Left lobe of liver (tissue), 2 donors: ENCODE data around the gene FBN2. TPM values are rescaled to one million over a fixed set of nuclear protein-coding genes. Genes with fewer than 3 reads are reported as not detected.

Source experiments
- ATAC-seq: fragments of 200-7000 bp; cut with Tn5 transposase; one replicate; pipeline ENCODE4 v1.9.1; 2020; ENCODE audit warnings: mild to moderate bottlenecking, moderate library complexity
- DNase-seq: peaks from one replicate; pipeline ENCODE4 v3.0.0-alpha.2; 2020; ENCODE audit warnings: low spot score
- total RNA-seq: library from RNA; stranded (reverse); gene quantifications from one replicate; pipeline ENCODE4 v1.2.1, GENCODE V29; 2021
- donor health status: DM: no; HTN: no; CAD: no; lungs with moderate emphysema.
- donor health status: DM: no; HTN: yes; CAD: no.

Gene FBN2
- 0.73 TPM for total RNA-seq

DNA sequence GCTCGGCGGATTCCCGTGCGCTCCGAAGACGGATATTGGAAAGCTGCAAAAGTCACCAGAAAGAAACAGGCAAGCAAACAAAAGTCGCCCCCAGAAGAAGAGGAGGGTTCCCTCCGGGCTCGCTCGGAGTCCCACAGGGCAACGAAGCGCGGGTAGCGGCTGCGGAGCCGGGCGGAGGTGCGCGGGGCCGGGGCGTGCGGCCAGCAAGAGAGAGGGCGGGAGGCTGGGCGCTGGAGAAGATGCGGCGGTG lies at the start of gene FBN2:
TSS of gene FBN2 (minus strand) at position 246 of the 250 bp plus-strand sequence. CDS start 642 bp downstream, outside the sequence.
- ATAC-seq, result no peak
- DNase-seq, result no peak

DNA sequence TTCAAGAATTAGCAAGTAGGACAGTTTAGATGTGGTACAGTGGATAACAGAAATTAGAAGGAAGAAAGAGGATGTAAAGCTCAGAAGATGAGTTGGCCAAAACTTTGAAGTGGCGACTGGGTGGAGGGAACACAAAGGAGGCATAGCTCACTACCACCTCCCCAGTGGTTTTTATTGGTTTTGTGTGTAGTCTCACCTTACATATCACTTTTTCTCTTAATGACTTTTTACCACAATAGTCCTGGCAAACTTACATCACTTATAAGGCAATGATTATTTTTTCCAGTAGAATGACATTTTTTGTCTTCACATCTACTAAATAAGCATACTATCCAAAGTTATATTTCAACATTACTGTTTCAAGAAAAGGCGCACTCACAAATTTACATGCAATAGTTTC lies 49.2 kb upstream of the FBN2 start:
- no peak for ATAC-seq

DNA sequence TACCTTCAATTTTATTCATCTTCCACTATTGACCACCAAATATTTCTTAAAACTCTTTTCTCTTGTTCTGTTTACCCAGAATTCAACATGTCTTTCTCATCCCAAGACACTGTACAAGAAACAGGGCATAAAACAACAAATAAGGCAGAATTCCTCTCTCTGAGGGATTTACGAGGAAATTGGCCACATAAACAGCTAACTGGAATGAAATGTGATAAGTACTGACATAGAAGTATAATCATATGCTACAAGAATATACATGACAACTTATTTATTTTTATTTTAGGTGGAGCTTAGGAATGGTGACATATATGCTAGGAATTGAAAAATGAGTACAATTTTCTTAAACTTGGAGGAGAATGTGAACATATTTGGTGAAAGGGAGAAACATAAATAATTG lies 48.8 kb upstream of the FBN2 start:
- ATAC-seq, result no peak

More for the DNA sequence above, 49.2 kb upstream of the FBN2 start:
- DNase-seq, result no peak

DNA sequence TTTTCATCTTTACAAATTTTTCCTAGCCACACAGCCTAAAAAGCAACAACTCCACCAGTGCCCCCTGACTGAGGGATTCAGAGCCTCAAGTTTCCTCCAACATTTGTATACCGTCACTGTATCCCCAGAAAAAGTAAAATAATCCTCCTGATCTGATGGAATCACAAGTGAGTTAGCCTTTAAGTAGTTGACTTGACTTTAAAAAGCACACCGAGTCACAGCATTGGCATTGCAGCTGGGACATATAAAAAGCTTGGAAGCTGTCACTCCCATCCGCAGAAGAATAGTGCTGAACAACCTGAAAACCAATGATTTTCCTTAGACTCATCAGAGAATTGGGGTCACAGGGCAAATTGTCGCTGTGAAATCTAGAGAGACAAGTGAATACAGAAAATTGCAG lies 41.6 kb upstream of the FBN2 start:
- DNase-seq, result no peak
- ATAC-seq, result no peak

More for the DNA sequence above, 48.8 kb upstream of the FBN2 start:
- no peak for DNase-seq

DNA sequence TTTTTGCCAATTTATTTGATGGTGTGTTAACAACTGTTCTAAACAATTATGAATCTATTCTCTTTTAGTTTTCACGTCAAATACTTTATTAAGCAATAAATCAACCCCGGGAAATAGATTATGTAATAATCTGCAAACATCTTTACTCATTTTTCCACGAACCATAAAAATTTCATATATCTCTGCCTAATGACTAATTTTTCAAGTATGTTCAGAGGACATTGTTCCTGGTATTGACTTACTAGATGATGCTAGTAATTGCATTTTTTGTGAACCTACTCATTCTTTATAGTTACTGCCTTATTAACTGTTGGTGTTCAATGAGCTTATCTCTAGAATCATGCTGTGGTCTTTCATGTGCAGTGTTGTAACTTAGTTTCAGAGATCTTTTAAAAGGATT lies 41.0 kb upstream of the FBN2 start:
- ATAC-seq (no peak), DNase-seq (no peak)

DNA sequence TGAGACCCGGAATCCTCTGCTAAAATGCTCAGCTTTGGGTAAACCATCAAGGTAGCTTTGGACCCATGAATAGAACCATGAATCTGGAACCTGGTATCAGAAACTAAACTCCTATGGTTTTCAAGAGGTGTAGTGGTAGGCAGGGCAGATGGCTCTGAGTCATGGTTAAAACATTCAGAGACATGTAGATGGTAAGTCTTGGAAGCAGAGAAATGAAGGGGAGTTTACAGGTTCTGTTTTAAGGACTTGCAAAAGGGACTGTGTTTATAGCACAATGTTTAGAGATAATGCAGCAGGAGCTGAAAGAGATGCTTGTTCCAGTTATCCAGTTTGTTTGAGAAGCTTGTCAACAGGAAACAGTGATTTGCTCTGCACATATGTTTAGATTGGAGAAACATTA lies 36.0 kb upstream of the FBN2 start:
- ATAC-seq (no peak), DNase-seq (no peak)

DNA sequence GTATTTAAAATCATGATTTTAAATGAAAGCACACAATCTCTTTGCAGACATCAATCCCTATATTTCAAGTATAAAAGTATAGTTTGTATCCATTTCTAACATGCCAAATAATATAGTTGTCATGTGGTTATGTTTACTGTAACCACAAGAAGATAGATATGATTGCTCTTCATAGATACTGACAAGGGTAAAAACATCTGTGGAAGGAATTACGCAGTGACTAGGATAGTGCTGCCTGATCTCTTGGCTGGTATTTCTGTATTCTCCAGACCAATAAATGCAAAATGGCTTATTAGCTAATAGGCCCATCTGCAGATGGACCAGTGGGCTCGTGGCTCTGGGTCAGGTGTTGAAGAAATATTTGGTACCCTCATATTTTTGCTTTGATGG lies 34.9 kb upstream of the FBN2 start:
- DNase-seq (no peak), ATAC-seq (no peak)

DNA sequence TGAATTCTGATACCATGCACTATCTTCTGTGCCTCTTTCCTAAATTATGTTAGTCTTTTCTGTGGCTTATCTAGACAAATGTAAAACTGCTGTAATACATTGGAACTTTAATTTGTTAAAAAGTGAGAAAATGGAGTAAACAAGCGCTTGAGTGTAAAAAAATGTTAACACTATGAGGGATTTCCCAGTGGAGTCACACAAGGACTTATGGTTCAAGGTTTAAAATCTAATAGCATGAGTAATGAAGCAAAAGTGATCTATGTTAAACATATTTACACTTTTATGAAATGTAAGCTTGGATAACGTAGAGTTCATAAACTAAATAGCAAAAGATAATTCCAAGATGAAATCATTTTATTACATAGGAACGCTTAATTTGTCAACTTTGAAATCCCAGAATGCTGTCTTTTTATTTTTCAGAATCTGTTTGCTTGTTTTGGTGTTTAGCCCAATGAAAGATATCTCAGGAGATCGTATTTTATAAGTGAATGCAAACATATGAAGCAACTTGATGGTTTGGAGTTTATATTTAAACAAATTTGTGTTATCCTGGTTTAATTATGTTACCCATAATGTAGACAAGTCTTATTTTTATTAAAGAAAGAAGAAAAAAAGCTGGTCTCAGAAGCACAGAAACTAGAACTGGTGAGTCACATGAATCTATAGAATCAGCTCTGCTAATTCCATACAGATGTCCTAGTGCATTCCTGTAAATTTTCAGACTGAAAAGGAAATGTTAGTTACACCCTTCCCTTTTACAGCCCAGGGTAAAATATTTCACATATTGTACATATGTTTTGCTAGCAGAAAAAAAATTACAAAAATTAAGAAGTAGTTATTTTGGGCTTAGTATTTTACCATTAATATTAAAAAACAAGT lies 34.2 kb upstream of the FBN2 start:
- DNase-seq (no peak), ATAC-seq (no peak)

DNA sequence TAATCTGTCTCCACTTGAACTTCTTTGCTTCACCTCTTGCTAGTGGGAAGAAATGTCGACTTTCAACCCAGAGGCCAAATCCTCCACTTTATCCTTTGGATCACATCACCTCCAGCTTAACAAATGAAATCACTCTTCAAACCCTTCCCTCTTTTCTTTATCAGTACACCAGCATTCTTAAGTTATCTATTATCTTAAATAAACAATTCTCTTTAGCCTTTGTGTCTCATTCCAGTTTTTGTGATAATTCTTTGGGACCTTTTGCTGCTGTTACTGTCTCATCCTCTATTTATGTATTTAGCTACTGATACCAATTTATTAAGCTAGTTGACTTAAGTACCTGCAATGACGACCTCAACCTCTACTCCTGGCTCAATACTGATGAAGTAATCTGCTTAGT lies 28.1 kb upstream of the FBN2 start:
- DNase-seq (no peak), ATAC-seq (no peak)

DNA sequence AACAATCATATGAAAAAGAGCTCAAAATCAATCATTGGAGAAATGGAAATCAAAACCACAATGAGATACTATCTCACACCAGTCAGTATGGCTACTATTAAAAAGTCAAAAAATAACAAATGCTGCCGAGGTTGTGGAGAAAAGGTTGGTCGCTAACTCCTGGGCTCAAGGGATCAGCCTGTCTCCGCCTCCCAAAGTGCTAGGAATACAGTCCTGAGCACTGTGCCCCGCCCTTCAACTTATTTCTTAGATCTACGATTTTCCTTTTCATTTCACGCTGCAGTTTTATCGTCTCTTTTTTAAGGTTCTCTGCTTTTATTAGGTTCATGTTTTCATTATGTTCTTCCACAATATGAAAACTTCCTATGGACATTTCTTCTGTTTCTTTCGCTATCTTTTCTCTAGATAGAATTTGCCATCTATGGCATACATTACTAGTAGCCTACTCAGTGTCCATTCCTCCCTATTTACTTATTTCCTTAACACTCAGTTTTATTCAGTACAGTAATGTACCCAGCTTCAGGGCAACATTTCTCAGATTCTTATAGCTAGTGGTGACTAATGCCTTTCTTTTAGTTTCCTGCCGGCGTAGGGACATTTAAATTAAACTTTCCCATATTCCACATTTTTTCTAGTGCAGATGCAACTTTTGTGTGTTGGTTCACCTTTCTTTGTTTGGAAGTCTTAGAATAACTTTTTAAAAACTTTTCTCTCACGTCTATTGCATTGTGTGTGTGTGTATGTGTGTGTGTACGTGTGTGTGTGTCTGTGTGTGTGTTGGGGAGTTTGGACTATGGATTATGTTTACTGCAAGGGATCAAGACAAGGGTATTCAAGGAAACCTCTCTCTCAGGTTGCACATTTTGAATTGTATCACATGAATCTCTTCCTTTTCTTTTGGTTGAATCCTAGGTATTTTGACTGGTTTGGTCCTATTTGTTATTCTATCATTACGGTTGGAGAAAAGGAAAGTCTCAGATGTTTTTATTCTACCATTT lies 21.6 kb upstream of the FBN2 start:
- DNase-seq (no peak), ATAC-seq (no peak)

DNA sequence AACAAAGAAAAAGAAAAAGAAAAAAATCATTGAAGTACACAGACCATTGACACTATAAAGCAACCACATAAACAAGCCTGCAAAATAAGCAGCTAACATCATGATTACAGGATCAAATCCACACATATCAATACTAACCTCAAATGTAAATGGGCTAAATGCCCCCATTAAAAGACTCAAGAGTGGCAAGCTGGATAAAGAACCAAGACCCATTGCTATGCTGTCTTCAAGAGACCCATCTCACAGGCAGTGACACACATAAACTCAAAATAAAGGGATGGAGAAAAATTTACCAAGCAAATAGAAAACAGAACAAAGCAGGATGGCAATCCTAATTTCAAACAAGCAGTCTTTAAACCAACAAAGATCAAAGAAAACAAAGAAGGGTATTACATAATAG lies 15.7 kb upstream of the FBN2 start:
- ATAC-seq, result no peak

DNA sequence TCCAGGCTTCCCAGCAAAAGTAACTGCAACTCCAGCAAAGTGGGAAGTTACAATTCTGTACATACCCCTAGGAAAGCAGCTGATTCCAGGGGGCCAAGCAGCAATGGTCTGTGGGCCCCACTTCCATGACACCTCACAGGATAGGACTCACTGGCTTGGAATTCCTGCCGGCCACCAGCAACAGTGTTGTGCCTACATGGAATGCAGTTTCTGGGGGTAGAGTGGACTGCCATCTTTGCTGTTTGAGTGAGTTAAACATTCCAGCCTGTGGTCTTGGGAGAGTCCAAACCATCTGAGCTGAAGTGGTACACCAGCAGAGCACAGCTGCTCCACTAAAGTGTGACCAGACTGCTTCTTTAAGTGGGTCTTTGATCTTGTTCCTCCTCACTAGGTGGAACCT lies 13.4 kb upstream of the FBN2 start:
- DNase-seq (no peak), ATAC-seq (no peak)

More for the DNA sequence above, 15.7 kb upstream of the FBN2 start:
- no peak for DNase-seq

DNA sequence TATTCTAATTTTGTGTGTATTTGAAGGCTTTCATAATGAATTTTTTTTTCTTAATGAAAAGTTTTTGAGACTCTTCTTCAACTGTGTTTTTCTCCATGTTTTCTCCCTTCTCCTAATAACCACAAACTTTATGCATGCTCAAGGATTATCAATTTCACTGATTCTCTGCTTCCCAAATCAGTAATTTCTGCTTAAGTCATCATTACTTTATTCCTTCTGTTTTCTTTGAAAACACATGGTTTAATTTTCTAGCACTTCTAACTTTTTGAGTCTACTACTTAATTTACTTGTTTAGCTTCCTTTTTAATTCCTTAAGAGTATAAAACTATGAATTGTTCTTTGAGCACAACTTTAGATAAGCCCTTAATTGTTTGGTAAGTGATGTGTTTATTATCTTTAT lies 11.5 kb upstream of the FBN2 start:
- ATAC-seq (no peak), DNase-seq (no peak)

DNA sequence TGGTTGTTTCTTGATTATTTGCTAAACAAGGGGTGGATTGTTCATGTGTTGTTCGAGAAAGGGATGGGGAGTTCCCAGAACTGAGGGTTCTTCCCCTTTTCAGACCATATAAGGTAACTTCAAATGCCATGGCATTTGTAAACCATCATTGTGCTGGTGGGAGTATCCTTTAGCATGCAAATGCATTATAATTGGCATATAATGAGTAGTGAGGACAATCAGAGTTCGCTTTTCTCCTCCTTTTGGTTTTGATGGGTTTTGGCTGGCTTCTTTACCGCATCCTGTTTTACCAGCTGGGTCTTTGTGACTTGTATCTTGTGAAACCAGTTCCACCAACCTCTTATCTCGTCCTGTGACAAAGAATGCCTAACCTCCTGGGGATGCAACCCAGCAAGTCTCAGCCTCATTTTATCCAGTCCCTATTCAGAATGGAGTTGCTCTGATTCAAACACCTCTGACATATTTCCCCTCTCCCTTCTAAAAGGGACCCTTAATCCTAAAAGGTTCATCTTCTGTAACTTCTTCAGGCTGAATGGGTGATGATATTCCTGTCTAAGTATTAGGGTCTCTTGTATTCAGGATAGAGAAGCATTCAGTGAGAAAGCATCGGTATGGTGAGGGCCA lies 8.7 kb upstream of the FBN2 start:
- ATAC-seq, result no peak

DNA sequence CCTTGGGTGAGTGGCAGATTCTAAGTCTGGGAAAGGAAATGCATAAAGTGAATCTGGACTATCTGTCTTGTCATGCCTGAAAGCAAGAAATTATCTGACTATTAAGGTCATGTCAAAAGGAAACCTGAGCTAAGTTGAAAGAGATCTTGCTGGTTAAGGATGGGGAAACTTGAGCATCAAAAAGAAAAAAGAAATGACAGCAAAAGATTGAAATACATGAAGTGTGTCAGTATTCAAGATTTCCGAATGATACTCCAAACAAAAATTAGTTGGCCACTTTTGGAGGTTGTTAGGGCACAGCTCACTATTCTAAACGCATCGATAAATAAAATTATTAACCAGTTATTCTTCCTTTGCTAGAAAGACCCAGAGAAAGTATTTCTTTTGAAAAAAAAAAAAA lies 3.3 kb upstream of the FBN2 start:
- no peak for ATAC-seq

More for the DNA sequence above, 8.7 kb upstream of the FBN2 start:
- DNase-seq, result no peak

DNA sequence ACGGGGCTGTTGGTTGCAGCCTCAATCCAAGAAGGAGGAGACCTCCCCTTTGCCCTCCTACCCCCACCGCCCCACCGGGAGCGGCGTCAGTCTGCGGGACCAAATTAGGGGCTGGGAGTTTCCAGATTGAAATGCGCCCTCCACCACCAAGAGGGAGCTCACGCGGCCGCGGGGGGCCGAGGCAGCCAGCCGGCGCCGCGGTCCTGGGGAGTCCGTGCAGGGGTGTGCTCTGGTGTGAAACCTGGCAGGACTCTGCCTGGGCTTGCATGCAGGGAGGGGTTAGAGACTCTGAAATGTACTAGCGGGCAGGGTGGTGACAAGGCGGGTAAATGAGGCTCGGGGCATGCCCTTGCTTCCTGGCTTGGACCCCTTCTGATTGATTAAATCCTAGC lies 989 bp upstream of the FBN2 start:
- no peak for DNase-seq
- ATAC-seq, result peak; percentile 34

More for the DNA sequence above, 3.3 kb upstream of the FBN2 start:
- no peak for DNase-seq

DNA sequence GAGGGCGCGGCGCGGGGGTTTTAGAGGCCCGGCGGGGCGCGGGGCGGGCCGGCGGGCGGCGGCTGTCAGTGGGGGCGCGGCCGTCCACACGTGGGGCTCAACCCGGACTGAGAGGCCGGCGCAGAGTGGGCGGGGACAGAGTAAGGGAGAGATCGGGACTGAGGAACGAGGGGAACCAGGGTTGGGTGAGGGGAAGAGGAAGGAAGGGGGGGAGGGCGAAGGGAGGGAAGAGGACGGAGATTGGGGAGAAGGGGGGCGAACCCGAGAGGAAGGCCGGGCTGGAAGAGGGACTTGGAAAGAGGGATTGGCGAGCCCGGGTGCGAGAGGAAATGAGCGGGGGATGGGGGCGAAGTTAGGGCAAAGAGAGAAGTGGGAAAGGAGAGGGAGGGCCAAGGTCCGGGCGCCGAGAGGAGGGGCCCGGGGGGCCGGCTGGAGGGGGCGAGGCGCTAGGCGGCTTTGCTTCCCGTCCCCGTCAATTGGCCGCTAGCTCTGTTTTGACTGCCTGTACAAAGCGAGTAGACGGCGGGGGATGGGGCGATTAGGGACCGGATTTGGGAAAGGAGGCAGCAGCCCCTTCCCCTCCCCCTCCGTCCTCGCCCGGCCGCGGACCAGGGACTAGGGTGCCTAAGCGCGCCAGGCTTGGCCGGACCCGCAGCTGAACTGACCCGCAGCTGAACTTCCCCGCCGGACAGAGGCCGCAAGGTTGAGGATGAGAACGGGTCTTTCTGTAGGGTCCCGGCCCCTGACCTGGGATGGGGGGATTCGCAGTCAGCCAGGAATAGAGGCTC lies 399 bp upstream of the FBN2 start:
- DNase-seq, result peak; percentile 55

DNA sequence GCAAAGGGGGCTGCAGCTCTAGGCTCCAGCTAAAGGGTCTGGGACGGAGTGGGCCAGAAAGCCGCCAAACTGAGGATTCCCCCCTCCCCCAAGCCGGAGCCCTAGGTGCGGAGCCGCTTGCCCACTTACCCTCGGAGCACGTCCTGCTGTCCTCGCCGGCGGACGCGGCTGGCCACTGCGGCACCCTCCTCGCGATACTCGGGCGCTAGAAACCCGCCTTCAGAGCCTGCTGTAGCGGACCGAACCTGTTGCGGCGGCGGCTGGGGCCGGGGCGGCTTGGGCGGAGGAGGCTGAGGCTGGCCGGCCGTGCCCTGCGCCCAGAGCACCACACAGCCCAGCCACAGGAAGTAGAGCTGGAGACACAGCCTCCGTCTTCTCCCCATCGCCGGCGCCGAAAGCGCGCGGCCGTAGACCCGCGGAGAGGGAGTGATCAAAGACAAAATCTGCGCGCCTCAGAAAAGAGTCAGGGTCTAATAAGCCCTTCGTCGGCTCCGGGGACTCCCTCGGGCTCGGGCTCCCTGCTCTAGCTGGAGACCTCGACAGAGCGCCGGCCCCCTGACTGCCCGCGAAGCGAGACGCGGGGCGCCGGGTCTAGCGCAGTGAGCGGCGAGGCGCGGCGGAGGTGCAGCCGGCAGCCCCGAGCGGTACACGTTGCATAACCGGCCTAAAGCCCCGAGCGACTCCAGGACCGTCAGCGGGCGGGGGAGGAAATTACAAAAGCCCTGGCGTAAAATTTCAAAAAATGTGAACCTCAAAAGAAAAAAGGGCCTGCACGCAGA lies 635 bp downstream of the FBN2 start:
- no peak for DNase-seq
- peak; percentile 61 for ATAC-seq

More for the DNA sequence above, 399 bp upstream of the FBN2 start:
- peak; percentile 73 for ATAC-seq

DNA sequence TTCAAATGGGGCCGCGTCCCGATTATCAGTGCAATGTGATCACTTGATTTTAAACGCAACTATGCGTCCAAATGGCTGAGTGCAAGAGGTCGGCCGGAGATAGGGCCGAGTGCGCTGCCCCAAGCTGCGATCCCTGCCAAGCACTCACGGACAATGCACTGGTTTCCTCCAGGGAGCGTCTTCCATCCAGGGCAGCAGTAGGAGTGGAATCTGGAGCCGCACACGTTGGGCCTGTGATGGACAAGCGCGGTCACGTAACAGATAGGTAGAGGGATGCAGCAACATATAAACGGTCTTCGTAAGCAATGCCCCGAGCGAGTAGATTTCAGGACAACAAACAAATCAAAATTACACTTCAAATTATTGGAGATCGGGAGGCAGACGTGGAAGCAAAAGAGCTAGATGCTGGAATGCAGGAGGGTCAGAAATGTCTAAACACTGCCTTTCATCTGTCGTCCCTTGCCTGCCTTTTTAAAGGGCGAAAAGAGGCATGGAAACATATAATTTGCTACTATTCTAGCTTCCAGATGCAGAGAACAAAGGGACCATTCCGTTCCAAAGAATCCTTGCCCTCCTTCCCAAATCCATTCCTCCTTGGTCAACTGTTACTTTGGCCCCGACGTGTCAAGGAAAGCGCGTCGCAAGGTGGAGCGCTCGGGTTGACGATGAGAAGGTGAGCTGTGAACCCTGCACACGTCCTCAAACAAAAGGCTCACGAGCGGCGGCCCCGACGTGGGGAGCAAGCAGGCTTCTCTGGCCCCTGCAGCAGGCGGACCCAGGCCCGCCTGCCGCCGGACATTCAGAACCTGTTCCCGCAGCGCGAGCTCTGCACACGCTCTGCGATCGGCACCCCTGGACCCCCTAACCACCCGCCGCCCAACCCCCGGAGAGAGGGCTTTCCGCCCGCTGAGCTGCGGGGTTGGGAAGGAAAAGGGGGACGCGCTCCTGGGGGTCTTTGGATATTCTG lies 1.5 kb downstream of the FBN2 start:
- ATAC-seq (no peak), DNase-seq (no peak)
